ACC112 (cell line): ENCODE data around the gene ERGIC1.

Experiments used
- H2AFZ ChIP-seq: fragments of 200-600 bp; sonication (generic); one replicate; pipeline ENCODE4 v1.6.0; 2017; ENCODE audit warnings: antibody characterized with exemption, low read length; ENCODE audit not compliant: unreplicated experiment
- H3K27ac ChIP-seq: fragments of 200-600 bp; sonication (generic); 2 replicates; pipeline ENCODE4 v1.5.1; 2014; ENCODE audit warnings: low read depth, mild to moderate bottlenecking, antibody characterized with exemption, low read length, moderate library complexity
- H3K27me3 ChIP-seq: fragments of 200-600 bp; sonication (generic); 2 replicates; pipeline ENCODE4 v1.6.1; 2014; ENCODE audit warnings: mild to moderate bottlenecking, antibody characterized with exemption, low read length, moderate library complexity, mixed read lengths; ENCODE audit not compliant: insufficient read depth
- H3K36me3 ChIP-seq: fragments of 200-600 bp; sonication (generic); 2 replicates; pipeline ENCODE4 v1.6.1; 2016; ENCODE audit warnings: mild to moderate bottlenecking, antibody characterized with exemption, low read length, moderate library complexity, mixed read lengths; ENCODE audit not compliant: insufficient read depth
- H3K4me1 ChIP-seq: fragments of 200-600 bp; sonication (generic); one replicate; pipeline ENCODE4 v1.6.1; 2016; ENCODE audit warnings: low read length, mixed read lengths; ENCODE audit not compliant: insufficient read depth, unreplicated experiment, control insufficient read depth
- H3K4me3 ChIP-seq: fragments of 200-600 bp; sonication (generic); 2 replicates; pipeline ENCODE4 v1.5.1; 2014; ENCODE audit warnings: mild to moderate bottlenecking, low read depth, low read length
- H3K79me2 ChIP-seq: fragments of 200-600 bp; sonication (generic); one replicate; pipeline ENCODE4 v1.6.0; 2016; ENCODE audit warnings: low read length; ENCODE audit not compliant: control insufficient read depth, unreplicated experiment, insufficient read depth

The ERGIC1 gene

GRCh38 chr5:172925336-172925948 is 91.4 kb downstream of the ERGIC1 start:
- Histone ChIP-seq H3K27ac (no peak overlapping the region), H3K79me2 (no peaks in the 10 kb centered on the region), H3K27me3 (no peaks in the 10 kb centered on the region), H3K4me3 (no peak overlapping the region), H2AFZ (no peak overlapping the region), H3K4me1 (peaks cover 18% of the 10 kb centered on the region), H3K36me3 (peaks cover 7% of the 10 kb centered on the region; the same call in 1 of the 2 replicates)

DNA sequence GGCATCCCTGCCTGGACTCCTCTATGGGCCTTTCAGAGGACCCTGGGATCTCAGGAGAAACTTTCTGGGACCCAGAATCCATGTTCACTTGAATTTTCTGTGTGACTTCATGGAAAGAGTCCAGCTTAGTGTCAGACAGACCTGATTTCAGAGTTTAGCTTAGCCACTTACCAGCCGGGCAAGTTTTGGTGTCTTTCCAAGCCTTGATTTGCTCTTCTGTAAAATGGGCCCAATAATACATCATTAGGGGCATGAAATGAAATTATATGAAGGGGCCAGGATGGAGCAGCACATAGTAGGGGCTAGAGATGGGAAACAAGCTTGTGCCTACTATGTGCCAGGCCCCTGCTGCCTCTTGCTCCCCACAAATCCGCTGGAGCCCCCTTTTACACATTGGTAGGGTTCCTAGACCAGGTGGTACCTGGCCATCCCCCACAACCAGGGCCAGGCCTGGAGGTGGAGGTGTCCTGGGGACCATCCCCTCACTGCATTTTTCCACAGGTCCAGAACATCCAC is 92.0 kb downstream of the ERGIC1 start:
- H3K79me2 ChIP-seq, result no peaks in the 10 kb centered on the region
- no peak overlapping the region for H2AFZ ChIP-seq
- peaks cover 24% of the 10 kb centered on the region for H3K4me1 ChIP-seq
- no peak overlapping the region for H3K4me3 ChIP-seq
- peaks cover 7% of the 10 kb centered on the region; the same call in 1 of the 2 replicates for H3K36me3 ChIP-seq
- no peaks in the 10 kb centered on the region for H3K27me3 ChIP-seq
- H3K27ac ChIP-seq, result no peak overlapping the region

GRCh38 chr5:172926796-172927195 is 92.7 kb downstream of the ERGIC1 start:
- H3K27me3 ChIP-seq, result no peaks in the 10 kb centered on the region
- no peak overlapping the region for H3K4me3 ChIP-seq
- no peak overlapping the region for H3K27ac ChIP-seq
- H2AFZ ChIP-seq, result no peak overlapping the region
- no peaks in the 10 kb centered on the region for H3K79me2 ChIP-seq
- H3K36me3 ChIP-seq, result peaks cover 7% of the 10 kb centered on the region; the same call in 1 of the 2 replicates
- H3K4me1 ChIP-seq, result peaks cover 30% of the 10 kb centered on the region

DNA sequence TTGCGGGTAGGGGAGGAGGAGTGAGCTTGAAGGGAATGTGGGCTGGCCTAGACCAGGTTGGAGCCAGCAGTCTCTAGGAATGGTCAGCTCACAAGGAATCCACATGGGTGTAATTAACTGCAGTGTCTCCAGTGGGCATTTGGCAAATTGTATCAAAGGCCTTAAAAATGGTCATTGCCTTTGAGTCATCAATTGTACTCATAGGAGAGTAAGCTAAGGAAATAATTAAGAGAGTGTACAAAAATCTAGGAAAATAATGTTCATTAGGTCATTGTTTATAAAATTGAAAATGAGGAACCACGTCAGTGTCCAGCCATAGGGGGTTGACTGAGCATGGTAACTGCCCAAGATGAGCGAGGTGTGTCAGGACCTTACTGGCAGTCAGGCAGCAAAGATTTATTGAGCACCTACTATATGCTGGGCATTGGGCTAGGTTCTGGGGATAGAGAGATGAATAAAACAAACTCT is 95.4 kb downstream of the ERGIC1 start:
- peaks cover 40% of the 10 kb centered on the region for H3K4me1 ChIP-seq
- H3K36me3 ChIP-seq, result peaks cover 7% of the 10 kb centered on the region; the same call in 1 of the 2 replicates
- H2AFZ ChIP-seq, result no peak overlapping the region
- peak overlapping the region; percentile 94 for H3K27ac ChIP-seq
- no peaks in the 10 kb centered on the region for H3K79me2 ChIP-seq
- no peak overlapping the region for H3K4me3 ChIP-seq
- H3K27me3 ChIP-seq, result no peaks in the 10 kb centered on the region

DNA sequence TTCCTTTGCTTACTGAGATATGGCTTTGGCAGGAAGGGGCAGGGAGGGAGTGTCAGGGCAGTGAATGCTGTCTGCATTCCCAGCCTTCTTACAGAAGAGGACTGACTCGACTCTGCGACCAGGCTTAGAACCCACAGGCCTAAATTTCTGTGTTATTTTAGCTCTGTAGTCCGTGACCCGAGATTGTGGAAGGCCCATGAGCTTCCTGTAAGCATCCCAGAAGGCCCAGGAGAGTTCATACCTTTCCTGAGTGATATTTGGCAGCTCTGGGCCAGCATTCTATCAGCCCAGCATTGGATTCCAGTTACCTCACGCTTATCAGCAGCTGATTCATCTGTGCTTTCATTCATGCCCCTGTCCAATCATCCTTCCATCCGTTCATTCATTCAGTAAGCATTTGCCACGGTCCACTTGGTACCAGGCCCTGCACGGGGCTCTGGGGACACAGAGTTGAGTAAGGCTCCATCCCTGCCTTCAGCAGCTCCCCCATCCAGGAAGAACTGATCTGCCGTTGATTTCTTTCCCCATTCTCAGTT is 97.0 kb downstream of the ERGIC1 start:
- Histone ChIP-seq H3K27me3 (no peaks in the 10 kb centered on the region), H3K79me2 (no peaks in the 10 kb centered on the region), H3K4me3 (no peak overlapping the region), H3K27ac (peak overlapping the region; percentile 94), H3K4me1 (peaks cover 40% of the 10 kb centered on the region), H2AFZ (no peak overlapping the region), H3K36me3 (peaks cover 11% of the 10 kb centered on the region; the same call in 1 of the 2 replicates)

DNA sequence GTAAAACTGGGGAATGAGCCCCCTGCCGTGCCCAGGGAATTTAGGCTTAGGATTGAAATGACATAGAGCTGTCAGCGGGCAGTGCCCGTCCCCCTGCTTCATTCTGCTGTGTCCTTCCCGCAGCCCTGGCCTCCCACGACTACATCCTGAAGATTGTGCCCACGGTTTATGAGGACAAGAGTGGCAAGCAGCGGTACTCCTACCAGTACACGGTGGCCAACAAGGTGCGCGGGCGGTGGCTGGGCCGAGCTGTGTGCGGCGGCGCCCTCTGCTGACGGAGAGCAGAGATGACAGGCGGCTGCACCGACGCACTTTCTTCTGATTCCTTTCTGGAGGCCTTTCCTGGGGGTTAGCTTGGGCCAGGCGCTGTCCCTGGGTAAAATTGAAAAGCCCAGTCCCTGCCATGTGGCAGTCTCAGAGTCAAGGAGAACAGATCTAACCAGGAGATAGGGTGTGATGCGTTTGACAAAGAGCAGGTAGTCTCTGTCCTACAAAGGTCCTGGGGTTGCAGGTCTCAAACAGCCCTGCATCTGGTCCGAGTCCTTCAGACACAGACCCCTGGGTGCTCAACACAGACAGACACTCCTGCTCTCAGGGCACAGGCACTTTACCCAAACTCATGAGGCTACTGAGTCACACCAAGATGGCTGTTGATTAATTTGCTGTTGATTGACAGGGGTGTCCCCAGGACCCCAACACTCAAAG is 98.4 kb downstream of the ERGIC1 start:
- H3K4me1 ChIP-seq, result peaks cover 40% of the 10 kb centered on the region
- H2AFZ ChIP-seq, result no peak overlapping the region
- H3K27me3 ChIP-seq, result no peaks in the 10 kb centered on the region
- H3K27ac ChIP-seq, result peak overlapping the region; percentile 94
- peaks cover 14% of the 10 kb centered on the region; the same call in 1 of the 2 replicates for H3K36me3 ChIP-seq
- H3K79me2 ChIP-seq, result no peaks in the 10 kb centered on the region
- no peak overlapping the region for H3K4me3 ChIP-seq

DNA sequence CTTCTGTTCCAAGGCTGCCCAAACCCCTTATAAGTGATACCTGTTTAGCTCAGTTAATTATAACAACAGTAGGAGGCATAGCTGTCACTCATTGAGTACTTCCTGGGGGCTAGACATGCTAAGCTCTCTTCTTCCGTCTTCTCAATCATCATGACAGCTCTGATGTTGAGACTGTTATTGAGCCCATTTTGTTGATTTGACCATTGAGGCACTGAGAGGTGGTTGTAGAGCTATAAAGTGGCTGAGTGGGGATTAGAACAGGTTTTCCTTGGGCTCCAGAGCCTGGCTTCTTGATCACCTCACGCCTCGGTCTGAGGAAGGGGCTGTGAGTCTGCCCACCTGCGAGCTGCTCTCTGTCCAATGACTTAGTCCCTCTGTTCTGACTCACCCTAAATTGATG is 99.2 kb downstream of the ERGIC1 start:
- peak overlapping the region; percentile 94; the same call in 1 of the 2 replicates for H3K27ac ChIP-seq
- H2AFZ ChIP-seq, result no peak overlapping the region
- H3K36me3 ChIP-seq, result peaks cover 14% of the 10 kb centered on the region; the same call in 1 of the 2 replicates
- H3K79me2 ChIP-seq, result no peaks in the 10 kb centered on the region
- H3K4me1 ChIP-seq, result peaks cover 40% of the 10 kb centered on the region
- H3K27me3 ChIP-seq, result no peaks in the 10 kb centered on the region
- H3K4me3 ChIP-seq, result no peak overlapping the region

DNA sequence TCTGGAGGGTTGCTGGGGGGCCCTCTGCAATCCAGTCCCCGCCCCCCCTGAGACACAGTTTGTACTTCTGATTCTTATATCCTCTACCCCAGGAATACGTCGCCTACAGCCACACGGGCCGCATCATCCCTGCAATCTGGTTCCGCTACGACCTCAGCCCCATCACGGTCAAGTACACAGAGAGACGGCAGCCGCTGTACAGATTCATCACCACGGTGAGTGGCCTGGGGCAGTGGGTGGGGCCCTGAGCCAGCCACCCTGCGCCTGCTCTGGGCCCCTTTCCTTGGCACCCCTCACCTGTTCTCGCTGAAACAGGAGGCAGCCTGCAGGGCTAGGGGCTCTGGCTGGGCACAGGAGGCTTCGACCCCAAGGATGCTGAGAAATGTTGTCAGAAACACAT is 101.0 kb downstream of the ERGIC1 start:
- H3K4me1 ChIP-seq, result peaks cover 26% of the 10 kb centered on the region
- H2AFZ ChIP-seq, result no peak overlapping the region
- H3K4me3 ChIP-seq, result no peak overlapping the region
- H3K36me3 ChIP-seq, result peaks cover 14% of the 10 kb centered on the region; the same call in 1 of the 2 replicates
- H3K27me3 ChIP-seq, result no peaks in the 10 kb centered on the region
- H3K27ac ChIP-seq, result no peak overlapping the region
- H3K79me2 ChIP-seq, result no peaks in the 10 kb centered on the region

DNA sequence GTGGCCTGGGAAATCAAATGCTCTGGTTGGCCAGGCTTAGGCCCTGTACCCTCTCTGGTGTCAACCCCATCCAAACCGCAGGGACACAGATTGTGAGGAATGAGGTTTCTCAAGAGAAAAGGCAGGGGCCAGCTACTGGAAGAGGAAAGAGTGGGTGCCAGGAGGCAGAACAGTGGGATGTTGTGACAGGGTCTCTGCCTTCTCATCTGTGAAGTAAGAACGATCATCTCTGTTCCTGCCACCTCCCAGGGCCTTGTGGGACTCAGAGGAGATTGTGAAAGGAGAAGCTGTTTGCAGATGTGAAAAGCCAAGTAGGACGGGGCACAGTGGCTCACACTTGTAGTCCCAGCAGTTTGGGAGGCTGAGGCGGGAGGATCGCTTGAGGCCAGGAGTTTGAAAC is 102.3 kb downstream of the ERGIC1 start:
- Histone ChIP-seq H3K4me3 (no peak overlapping the region), H2AFZ (no peak overlapping the region), H3K4me1 (peaks cover 14% of the 10 kb centered on the region), H3K27me3 (no peaks in the 10 kb centered on the region), H3K27ac (no peak overlapping the region), H3K36me3 (peaks cover 23% of the 10 kb centered on the region; the same call in 1 of the 2 replicates), H3K79me2 (no peaks in the 10 kb centered on the region)

GRCh38 chr5:172939071-172939470 is 105.0 kb downstream of the ERGIC1 start:
- Histone ChIP-seq H3K27ac (no peak overlapping the region), H3K27me3 (no peaks in the 10 kb centered on the region), H3K36me3 (peaks cover 27% of the 10 kb centered on the region; the same call in 1 of the 2 replicates), H3K79me2 (no peaks in the 10 kb centered on the region), H3K4me3 (no peak overlapping the region), H2AFZ (no peak overlapping the region), H3K4me1 (peaks cover 13% of the 10 kb centered on the region)
